VCaP (cell line): ENCODE results near the gene KCNT2.
"Not testable (repeated sequence)": the region's sequence is repeated elsewhere in the genome, so short reads cannot be mapped to it uniquely, and the experiment has no call there.

Experiments
- H3K27ac ChIP-seq: fragments of 450-650 bp; 2 replicates; pipeline ENCODE4 v1.5.1; 2017
- TF ChIP-seq, protein P1 (sequence below): fragments of 450-650 bp; conservative IDR thresholded peaks from 2 replicates; pipeline ENCODE4 v1.5.1; 2017; ENCODE audit warnings: mild to moderate bottlenecking, moderate library complexity

The KCNT2 gene

DNA sequence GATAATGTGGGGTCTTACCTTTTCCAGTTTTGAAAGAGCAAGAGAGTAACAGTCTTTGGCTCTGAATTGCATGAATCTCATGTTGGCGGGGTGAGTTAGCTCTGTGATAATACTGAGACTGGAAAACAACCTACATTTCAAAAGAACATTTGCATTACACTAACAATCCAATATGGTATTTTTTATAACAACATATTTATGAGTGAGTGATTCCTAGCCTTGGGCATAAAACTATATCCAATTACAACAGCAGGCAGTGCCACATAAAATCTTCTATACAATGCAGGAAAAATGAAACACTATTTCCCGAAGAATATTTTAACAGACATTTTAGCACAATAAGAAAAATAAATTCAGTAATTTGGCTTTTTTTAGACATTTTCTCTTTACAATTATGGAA, 303.0 kb downstream of the KCNT2 start:
- no peak overlapping the region for H3K27ac ChIP-seq
- TF ChIP-seq, protein P1, sequence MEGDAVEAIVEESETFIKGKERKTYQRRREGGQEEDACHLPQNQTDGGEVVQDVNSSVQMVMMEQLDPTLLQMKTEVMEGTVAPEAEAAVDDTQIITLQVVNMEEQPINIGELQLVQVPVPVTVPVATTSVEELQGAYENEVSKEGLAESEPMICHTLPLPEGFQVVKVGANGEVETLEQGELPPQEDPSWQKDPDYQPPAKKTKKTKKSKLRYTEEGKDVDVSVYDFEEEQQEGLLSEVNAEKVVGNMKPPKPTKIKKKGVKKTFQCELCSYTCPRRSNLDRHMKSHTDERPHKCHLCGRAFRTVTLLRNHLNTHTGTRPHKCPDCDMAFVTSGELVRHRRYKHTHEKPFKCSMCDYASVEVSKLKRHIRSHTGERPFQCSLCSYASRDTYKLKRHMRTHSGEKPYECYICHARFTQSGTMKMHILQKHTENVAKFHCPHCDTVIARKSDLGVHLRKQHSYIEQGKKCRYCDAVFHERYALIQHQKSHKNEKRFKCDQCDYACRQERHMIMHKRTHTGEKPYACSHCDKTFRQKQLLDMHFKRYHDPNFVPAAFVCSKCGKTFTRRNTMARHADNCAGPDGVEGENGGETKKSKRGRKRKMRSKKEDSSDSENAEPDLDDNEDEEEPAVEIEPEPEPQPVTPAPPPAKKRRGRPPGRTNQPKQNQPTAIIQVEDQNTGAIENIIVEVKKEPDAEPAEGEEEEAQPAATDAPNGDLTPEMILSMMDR = no peak

DNA sequence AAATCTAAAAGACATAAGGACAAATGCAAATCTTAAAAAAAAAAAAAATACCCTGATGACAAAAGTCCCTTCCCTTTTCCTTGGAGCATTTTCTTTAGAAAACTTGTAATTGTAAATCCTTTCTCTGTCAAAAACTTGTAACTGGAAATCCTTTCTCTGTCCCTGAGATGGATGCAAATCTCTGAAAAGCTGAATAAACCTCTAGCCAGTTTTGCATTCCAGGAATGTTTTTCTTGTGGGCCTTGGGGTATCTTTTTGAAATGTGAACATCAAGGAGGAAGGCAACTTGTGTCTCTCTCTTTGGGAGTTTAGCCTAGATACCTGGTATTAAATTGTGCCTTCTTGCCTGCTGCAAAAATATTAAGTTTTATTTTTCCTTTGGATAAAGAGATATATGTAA, 305.3 kb downstream of the KCNT2 start:
- TF ChIP-seq, protein P1 = no peak
- no peak overlapping the region for H3K27ac ChIP-seq

DNA sequence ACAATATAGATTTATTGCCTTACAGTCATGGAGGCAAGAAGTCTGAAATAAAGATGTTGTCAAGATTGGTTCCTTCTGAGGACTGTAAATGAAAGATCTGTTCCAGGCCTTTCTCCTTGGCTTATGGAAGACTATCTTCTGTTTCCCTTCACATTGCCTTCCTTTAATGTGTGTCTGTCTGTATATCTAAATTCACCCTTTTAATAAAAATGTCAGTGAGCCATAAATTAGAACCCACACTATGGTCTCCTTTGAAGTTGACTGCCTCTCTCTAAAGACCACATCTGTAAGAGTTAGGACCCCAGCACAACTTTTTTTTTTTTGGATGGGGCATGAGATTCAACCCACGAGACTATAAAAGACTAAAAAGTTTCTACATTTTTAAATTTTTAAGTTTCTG, 305.8 kb downstream of the KCNT2 start:
- TF ChIP-seq, protein P1 = no peak

GRCh38 chr1:196295766-196296165, 312.5 kb downstream of the KCNT2 start:
- TF ChIP-seq, protein P1 = no peak
- H3K27ac ChIP-seq = no peak overlapping the region

More for the DNA sequence above, 305.8 kb downstream of the KCNT2 start:
- no peak overlapping the region for H3K27ac ChIP-seq

- TF ChIP-seq, protein P1 = no peak
- no peak overlapping the region for H3K27ac ChIP-seq
These were observed 329.4 kb downstream of the KCNT2 start for GRCh38 chr1:196278816-196279215.

- H3K27ac ChIP-seq = no peak overlapping the region
- TF ChIP-seq, protein P1 = no peak
These were observed 330.4 kb downstream of the KCNT2 start for GRCh38 chr1:196277860-196278259.

DNA sequence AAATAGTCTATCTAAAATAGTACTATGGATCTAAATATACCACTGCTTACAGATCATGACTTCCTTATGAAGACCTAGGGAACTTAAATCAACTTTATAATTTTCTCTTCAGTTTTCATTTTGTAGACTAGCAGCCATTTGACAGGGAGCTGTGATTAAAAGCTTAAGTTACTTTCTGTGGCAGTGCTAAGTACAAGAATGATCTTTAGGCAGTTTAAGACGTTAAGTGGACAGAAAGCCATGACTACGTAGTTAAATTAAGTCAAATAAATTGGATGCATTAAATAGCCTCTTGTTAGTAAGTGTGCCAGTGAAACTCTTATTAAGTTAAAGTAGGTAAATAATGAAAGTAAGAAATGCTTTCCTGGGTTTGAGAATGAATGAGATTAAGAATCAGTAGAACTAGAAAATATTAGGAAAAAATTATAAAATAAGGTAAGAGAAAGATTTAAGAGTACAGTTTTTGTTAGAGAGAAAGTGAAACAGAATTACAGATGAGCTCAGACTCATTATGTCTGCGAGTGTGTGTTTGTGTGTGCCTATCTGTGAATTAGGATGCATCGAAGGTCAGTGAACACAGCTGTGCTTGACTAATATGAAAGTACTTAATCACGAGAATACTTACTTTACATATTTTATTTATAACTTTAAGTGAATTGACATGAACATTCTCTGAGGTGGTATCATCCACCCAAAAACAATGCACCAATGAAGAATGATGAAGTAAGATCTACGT, 336.9 kb downstream of the KCNT2 start:
- no peak overlapping the region for H3K27ac ChIP-seq
- TF ChIP-seq, protein P1 = no peak

- not testable (repeated sequence) for H3K27ac ChIP-seq
These were observed 345.2 kb downstream of the KCNT2 start for GRCh38 chr1:196263086-196263485.
